Measurements from ENCODE around the gene CTNNA3.

CTNNA3 gene

GRCh38 chr10:66273966-66274519, 1422.0 kb downstream of the CTNNA3 start:
- DNase-seq = no peak

- DNase-seq = no peak
Observed at GRCh38 chr10:66265398-66265797, 1430.6 kb downstream of the CTNNA3 start.

- DNase-seq = no peak
Observed at GRCh38 chr10:66259836-66260235, 1436.2 kb downstream of the CTNNA3 start.

- DNase-seq = no peak
Observed at GRCh38 chr10:66258693-66259092, 1437.3 kb downstream of the CTNNA3 start.

- no peak for DNase-seq
Observed at GRCh38 chr10:66257801-66258200, 1438.2 kb downstream of the CTNNA3 start.

- DNase-seq = no peak
Observed at GRCh38 chr10:66252986-66253385, 1443.0 kb downstream of the CTNNA3 start.

- no peak for DNase-seq
Observed at GRCh38 chr10:66246177-66246576, 1449.8 kb downstream of the CTNNA3 start.

GRCh38 chr10:66244953-66245352, 1451.0 kb downstream of the CTNNA3 start:
- no peak for DNase-seq

GRCh38 chr10:66242885-66243284, 1453.1 kb downstream of the CTNNA3 start:
- no peak for DNase-seq

- DNase-seq = no peak
Observed at GRCh38 chr10:66239062-66239461, 1456.9 kb downstream of the CTNNA3 start.

- DNase-seq = no peak
Observed at GRCh38 chr10:66238343-66238742, 1457.7 kb downstream of the CTNNA3 start.

GRCh38 chr10:66234872-66235271, 1461.1 kb downstream of the CTNNA3 start:
- no peak for DNase-seq

- DNase-seq = no peak
Observed at GRCh38 chr10:66228887-66229286, 1467.1 kb downstream of the CTNNA3 start.

- no peak for DNase-seq
Observed at GRCh38 chr10:66223656-66224055, 1472.3 kb downstream of the CTNNA3 start.

GRCh38 chr10:66222462-66223046, 1473.4 kb downstream of the CTNNA3 start:
- DNase-seq = no peak

- DNase-seq = no peak
Observed at GRCh38 chr10:66218981-66219587, 1476.9 kb downstream of the CTNNA3 start.

- no peak for DNase-seq
Observed at GRCh38 chr10:66218289-66218688, 1477.7 kb downstream of the CTNNA3 start.

- DNase-seq = no peak
Observed at GRCh38 chr10:66215920-66216319, 1480.1 kb downstream of the CTNNA3 start.

- no peak for DNase-seq
Observed at GRCh38 chr10:66214721-66215404, 1481.1 kb downstream of the CTNNA3 start.

GRCh38 chr10:66209025-66209424, 1487.0 kb downstream of the CTNNA3 start:
- no peak for DNase-seq

GRCh38 chr10:66204838-66205237, 1491.2 kb downstream of the CTNNA3 start:
- no peak for DNase-seq

GRCh38 chr10:66202101-66202500, 1493.9 kb downstream of the CTNNA3 start:
- DNase-seq = no peak

GRCh38 chr10:66192162-66192831, 1503.7 kb downstream of the CTNNA3 start:
- DNase-seq = no peak

- DNase-seq = no peak
Observed at GRCh38 chr10:66190413-66190812, 1505.6 kb downstream of the CTNNA3 start.

Data from femur (tissue), 1 donor.